Activated CD4-positive, alpha-beta T cell treated with anti-CD3 and anti-CD28 coated beads for 24 hours (primary cell): Measurements from ENCODE around the gene CYS1.
"Not testable (repeated sequence)": the region's sequence is repeated elsewhere in the genome, so short reads cannot be mapped to it uniquely, and the experiment has no call there.

ENCODE experiments used
- DNase-seq, 2 donors: peaks; one replicate each; pipeline ENCODE4 v3.0.0-alpha.2; 2020; ENCODE audit warnings: low read depth in 2 of 2

The CYS1 gene

GRCh38 chr2:10013651-10014417, 66.4 kb downstream of the CYS1 start:
- DNase-seq: not testable (repeated sequence)

- no peak for DNase-seq
These were observed 67.2 kb downstream of the CYS1 start for GRCh38 chr2:10012963-10013461.

DNA sequence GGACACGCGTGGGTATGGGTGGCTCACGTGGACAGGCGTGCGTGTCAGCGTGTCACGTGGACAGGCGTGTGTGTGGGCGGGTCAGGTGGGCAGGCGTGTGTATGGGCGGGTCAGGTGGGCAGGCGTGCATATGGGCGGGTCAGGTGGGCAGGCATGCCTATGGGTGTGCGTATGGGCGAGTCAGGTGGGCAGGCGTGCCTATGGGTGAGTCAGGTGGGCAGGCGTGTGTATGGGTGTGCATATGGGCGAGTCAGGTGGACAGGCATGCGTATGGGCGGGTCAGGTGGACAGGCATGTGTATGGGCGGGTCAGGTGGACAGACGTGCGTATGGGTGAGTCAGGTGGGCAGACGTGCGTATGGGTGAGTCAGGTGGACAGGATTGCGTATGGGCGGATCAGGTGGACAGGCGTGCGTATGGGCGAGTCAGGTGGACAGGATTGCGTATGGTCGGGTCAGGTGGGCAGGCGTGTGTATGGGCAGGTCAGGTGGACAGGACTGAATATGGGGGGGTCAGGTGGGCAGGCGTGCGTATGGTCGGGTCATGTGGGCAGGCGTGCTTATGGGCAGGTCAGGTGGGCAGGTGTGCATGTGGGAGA, 67.7 kb downstream of the CYS1 start:
- not testable (repeated sequence) for DNase-seq

- not testable (repeated sequence) for DNase-seq
These were observed 68.4 kb downstream of the CYS1 start for GRCh38 chr2:10011606-10012325.

DNA sequence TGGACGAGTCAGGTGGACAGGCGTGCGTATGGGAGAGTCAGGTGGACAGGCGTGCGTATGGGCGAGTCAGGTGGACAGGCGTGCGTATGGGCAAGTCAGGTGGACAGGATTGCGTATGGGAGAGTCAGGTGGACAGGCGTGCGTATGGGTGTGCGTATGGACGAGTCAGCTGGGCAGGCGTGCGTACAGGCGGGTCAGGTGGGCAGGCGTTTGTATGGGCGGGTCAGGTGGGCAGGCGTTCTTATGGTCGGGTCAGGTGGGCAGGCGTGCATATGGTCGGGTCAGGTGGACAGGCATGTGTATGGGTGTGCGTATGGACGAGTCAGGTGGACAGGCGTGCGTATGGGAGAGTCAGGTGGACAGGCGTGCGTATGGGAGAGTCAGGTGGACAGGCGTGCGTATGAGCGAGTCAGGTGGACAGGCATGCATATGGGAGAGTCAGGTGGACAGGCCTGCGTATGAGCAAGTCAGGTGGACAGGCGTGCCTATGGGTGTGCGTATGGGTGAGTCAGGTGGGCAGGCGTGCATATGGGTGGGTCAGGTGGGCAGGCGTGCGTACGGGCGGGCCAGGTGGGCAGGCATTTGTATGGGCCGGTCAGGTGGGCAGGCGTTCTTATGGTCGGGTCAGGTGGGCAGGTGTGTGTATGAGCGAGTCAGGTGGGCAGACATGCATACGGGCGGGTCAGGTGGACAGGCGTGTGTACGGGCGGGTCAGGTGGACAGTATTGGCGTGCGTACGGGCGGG, 69.2 kb downstream of the CYS1 start:
- not testable (repeated sequence) for DNase-seq

GRCh38 chr2:10009811-10010781, 70.1 kb downstream of the CYS1 start:
- DNase-seq: no peak

- no peak for DNase-seq
These were observed 70.9 kb downstream of the CYS1 start for GRCh38 chr2:10009271-10009810.

DNA sequence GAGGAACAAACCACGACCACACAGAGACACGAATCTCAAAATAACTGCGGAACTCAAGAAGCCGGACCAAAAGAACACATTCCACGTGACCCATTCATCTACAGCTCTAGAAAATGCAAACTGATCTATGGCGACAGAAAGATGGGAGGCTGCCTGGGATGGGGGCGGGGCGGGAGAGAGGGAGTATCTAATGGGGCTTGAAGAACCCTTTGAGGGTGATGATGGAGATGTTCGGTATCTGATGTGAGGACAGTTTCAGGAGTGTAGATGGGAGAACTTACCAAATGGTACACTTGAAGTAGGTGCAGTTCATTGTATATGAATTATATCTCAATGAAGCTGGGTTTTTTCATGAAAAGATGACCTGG, 71.4 kb downstream of the CYS1 start:
- no peak for DNase-seq

DNA sequence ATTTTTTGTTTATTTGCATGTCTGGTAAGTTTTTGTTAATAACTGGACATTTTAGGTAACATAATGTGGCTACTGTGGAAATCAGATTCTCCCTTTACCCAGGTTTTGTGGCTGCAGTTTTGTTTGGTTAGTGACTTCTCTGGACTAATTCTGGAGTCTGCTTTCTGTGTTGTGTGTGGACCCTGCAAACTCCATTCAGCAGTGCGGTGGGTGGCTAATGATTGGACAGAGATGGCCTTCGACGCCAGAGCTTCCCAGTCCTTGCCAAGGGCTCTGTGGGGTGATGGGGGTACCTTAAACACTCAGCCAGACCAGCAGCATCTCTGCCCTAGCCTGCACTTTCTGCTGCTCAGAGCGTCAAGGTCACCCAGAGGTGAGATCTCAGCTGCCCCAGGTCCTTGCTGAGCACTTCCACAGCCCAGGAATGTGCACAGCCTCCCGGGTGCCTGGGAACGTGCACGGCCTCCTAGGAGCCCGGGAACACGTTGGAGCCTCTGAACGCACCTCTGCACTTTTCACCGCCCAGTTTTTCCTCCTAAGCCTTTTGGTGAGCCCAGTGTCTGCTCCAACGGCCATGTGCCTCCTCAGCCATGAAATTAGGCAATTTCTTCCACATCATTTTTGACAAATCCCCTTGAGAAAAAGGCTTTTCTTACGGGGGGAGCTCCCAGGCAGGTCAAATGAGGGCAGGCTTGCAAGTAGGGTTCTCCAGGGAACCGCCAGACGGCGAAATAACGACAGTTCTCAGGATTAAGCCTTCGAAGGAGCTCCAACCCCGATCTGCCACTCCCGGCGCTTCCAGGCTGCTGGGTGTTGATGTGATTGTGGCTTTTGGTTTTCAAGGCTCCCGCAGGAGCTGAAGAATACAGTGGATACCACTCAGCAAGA, 72.0 kb downstream of the CYS1 start:
- no peak for DNase-seq

DNA sequence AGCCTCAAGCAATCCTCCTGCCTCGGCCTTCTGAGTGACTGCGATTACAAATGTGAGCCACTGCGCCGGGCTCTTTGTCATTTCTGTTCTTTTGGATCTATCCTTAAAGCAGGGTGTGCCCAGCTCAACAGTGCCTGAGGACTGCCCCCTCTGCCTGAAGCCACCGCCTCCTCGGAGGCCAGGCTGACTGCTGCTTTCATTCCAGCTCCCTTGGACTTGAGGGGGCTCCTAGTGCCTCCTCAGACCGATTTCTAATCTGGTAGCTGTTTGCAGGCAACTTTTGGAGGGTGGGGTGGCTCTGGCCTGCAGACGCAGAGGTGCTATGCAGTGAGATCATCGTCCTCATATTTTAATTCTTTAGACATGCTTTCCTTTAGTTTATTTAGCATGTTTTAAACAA, 72.8 kb downstream of the CYS1 start:
- no peak for DNase-seq
